CD4-positive, alpha-beta T cell (primary cell): Measurements from ENCODE around the gene CALN1. TPM values are rescaled to one million over a fixed set of nuclear protein-coding genes. Genes with fewer than 3 reads are reported as not detected.

ENCODE experiments used
- ATAC-seq: fragments of 200-7000 bp; cut with Tn5 transposase; one replicate; pipeline ENCODE4 v1.10.0; 2022; ENCODE audit warnings: mild to moderate bottlenecking; ENCODE audit not compliant: poor library complexity
- CTCF ChIA-PET: fragments of 350-600 bp; sonication (Branson Sonifier 250); formaldehyde crosslinking; loops from one replicate; lab custom pipeline; 2021; ENCODE audit warnings: antibody characterized with exemption, inconsistent platforms; lab: Charles Lee
- POLR2A ChIA-PET: fragments of 350-600 bp; sonication (Branson Sonifier 250); formaldehyde crosslinking; loops from one replicate; lab custom pipeline; 2021; ENCODE audit warnings: antibody characterized with exemption, inconsistent platforms; lab: Charles Lee
- DNase-seq, 14 experiments: peaks; one replicate each; pipeline ENCODE4 v3.0.0-alpha.2; 2013 to 2020; ENCODE audit warnings: mixed read lengths in 2 of 14
- H3K27ac ChIP-seq, 2 donors: one replicate each; pipeline versions ENCODE4 v1.5.1 to v1.7.0; 2013; ENCODE audit warnings: low read length in 2 of 2, low read depth in 1 of 2, mild to moderate bottlenecking in 1 of 2
- H3K27me3 ChIP-seq, 2 experiments: 1 replicate in 1 of 2; 2 replicates in 1 of 2; pipeline versions ENCODE4 v1.6.1 to v1.7.0; 2013; ENCODE audit warnings: low read length in 2 of 2, control low read depth in 1 of 2, mild to moderate bottlenecking in 1 of 2, moderate library complexity in 1 of 2; ENCODE audit not compliant: insufficient read depth in 2 of 2, control insufficient read depth in 1 of 2
- H3K36me3 ChIP-seq: one replicate; pipeline ENCODE4 v1.6.1; 2013; ENCODE audit warnings: low read length, control low read depth; ENCODE audit not compliant: insufficient read depth
- H3K4me1 ChIP-seq: one replicate; pipeline ENCODE4 v1.6.1; 2013; ENCODE audit warnings: low read length, control low read depth; ENCODE audit not compliant: insufficient read depth
- H3K4me3 ChIP-seq: one replicate; pipeline ENCODE4 v1.5.1; 2013; ENCODE audit warnings: mild to moderate bottlenecking, low read length, moderate library complexity
- H3K9me3 ChIP-seq, 2 experiments: 1 replicate in 1 of 2; 2 replicates in 1 of 2; pipeline versions ENCODE4 v1.6.1 to v1.7.0; 2013; ENCODE audit warnings: low read length in 2 of 2, mild to moderate bottlenecking in 2 of 2, control low read depth in 1 of 2, moderate library complexity in 1 of 2; ENCODE audit not compliant: control insufficient read depth in 1 of 2, insufficient read depth in 1 of 2
- H3K27ac Mint-ChIP-seq: one replicate; pipeline ENCODE4 v1.8.0; 2020; ENCODE audit warnings: mixed read lengths
- H3K27me3 Mint-ChIP-seq: one replicate; pipeline ENCODE4 v1.8.0; 2021; ENCODE audit warnings: mixed read lengths
- H3K36me3 Mint-ChIP-seq: one replicate; pipeline ENCODE4 v1.8.0; 2021; ENCODE audit warnings: low read depth, mixed read lengths
- H3K4me1 Mint-ChIP-seq: one replicate; pipeline ENCODE4 v1.8.0; 2021; ENCODE audit warnings: low read depth, mixed read lengths
- H3K4me3 Mint-ChIP-seq: one replicate; pipeline ENCODE4 v1.8.0; 2020; ENCODE audit warnings: mild to moderate bottlenecking, mixed read lengths
- H3K9me3 Mint-ChIP-seq: one replicate; pipeline ENCODE4 v1.8.0; 2020; ENCODE audit warnings: mixed read lengths
- CTCF ChIP-seq: fragments of 200-600 bp; IDR thresholded peaks from one replicate; pipeline ENCODE4 v1.8.0; 2022; ENCODE audit warnings: antibody characterized with exemption, mild to moderate bottlenecking
- intact Hi-C, 2 experiments: fragments of 100-400 bp; cut with DNase I in 1 of 2; cut with micrococcal nuclease in 1 of 2; formaldehyde crosslinking; loops; one replicate each; pipeline versions ENCODE4 v1.15.1 to v1.9.0; 2023 to 2025; cut with DNase I, micrococcal nuclease
- total RNA-seq, 174 experiments: library from RNA in 2 of 174; stranded (reverse) in 2 of 174; gene quantifications; one replicate each; pipeline ENCODE4 v1.2.3 and lab custom pipeline; 2021 to 2026

The CALN1 gene
- total RNA-seq, 2 experiments from 2014 or later, result 0.06 TPM; not detected in 1

GRCh38 chr7:71842786-71843185, 569.4 kb downstream of the CALN1 start:
- H3K4me1 ChIP-seq, result no peaks in the 10 kb centered on the region
- H3K27me3 Mint-ChIP-seq, result no peaks in the 10 kb centered on the region
- H3K36me3 ChIP-seq, result no peaks in the 10 kb centered on the region
- H3K27ac Mint-ChIP-seq, result no peak overlapping the region
- no peaks in the 10 kb centered on the region for H3K27me3 ChIP-seq
- peaks cover 0 to 7% of the 10 kb centered on the region in 2 experiments for H3K9me3 ChIP-seq
- POLR2A ChIA-PET, result no interaction called here
- no peaks in the 10 kb centered on the region for H3K36me3 Mint-ChIP-seq
- H3K9me3 Mint-ChIP-seq, result no peaks in the 10 kb centered on the region
- no peak overlapping the region for H3K4me3 ChIP-seq
- ATAC-seq (no peak), DNase-seq (no peak)
- no peak overlapping the region for H3K27ac ChIP-seq
- no peaks in the 10 kb centered on the region for H3K4me1 Mint-ChIP-seq
- intact Hi-C loops, result no loop called here
- no peak for TF ChIP-seq CTCF
- CTCF ChIA-PET, result no interaction called here
- H3K4me3 Mint-ChIP-seq, result no peak overlapping the region

GRCh38 chr7:71842381-71842780, 569.8 kb downstream of the CALN1 start:
- no peaks in the 10 kb centered on the region for H3K4me1 ChIP-seq
- no peak for ATAC-seq
- no peak for DNase-seq
- no peak overlapping the region for H3K27ac ChIP-seq
- intact Hi-C loops, result no loop called here
- H3K9me3 Mint-ChIP-seq, result no peaks in the 10 kb centered on the region
- no peak overlapping the region for H3K27ac Mint-ChIP-seq
- no peak overlapping the region for H3K4me3 ChIP-seq
- H3K9me3 ChIP-seq, result peaks cover 0 to 7% of the 10 kb centered on the region in 2 experiments
- no peak for TF ChIP-seq CTCF
- no peaks in the 10 kb centered on the region for H3K36me3 ChIP-seq
- no peaks in the 10 kb centered on the region for H3K4me1 Mint-ChIP-seq
- ChIA-PET CTCF (no interaction called here), POLR2A (no interaction called here)
- no peaks in the 10 kb centered on the region for H3K27me3 Mint-ChIP-seq
- H3K27me3 ChIP-seq, result no peaks in the 10 kb centered on the region
- no peak overlapping the region for H3K4me3 Mint-ChIP-seq
- no peaks in the 10 kb centered on the region for H3K36me3 Mint-ChIP-seq

- Mint-ChIP-seq H3K4me3 (no peak overlapping the region), H3K4me1 (no peaks in the 10 kb centered on the region), H3K27ac (no peak overlapping the region), H3K36me3 (no peaks in the 10 kb centered on the region), H3K27me3 (no peaks in the 10 kb centered on the region), H3K9me3 (peaks cover 3% of the 10 kb centered on the region)
- H3K27ac ChIP-seq, result no peak overlapping the region
- CTCF ChIA-PET, result no interaction called here
- no peak for TF ChIP-seq CTCF
- ATAC-seq (no peak), DNase-seq (no peak)
- no peaks in the 10 kb centered on the region for H3K27me3 ChIP-seq
- H3K4me1 ChIP-seq, result no peaks in the 10 kb centered on the region
- peaks cover 0 to 12% of the 10 kb centered on the region in 2 experiments for H3K9me3 ChIP-seq
- H3K36me3 ChIP-seq, result no peaks in the 10 kb centered on the region
- POLR2A ChIA-PET, result no interaction called here
- H3K4me3 ChIP-seq, result no peak overlapping the region
- intact Hi-C loops, result no loop called here
Measured at GRCh38 chr7:71835056-71835455, 577.1 kb downstream of the CALN1 start.
